A172 (cell line): ENCODE data around the gene SEPTIN5. TPM values are rescaled to one million over a fixed set of nuclear protein-coding genes. Genes with fewer than 3 reads are reported as not detected.

Experiments used
- DNase-seq: peaks from one replicate; pipeline ENCODE4 v3.0.0-alpha.2; 2015; ENCODE audit warnings: low spot score
- total RNA-seq: library from RNA; depleted of rRNA; stranded (reverse); fragments of >200 nt; shearing (Covaris generic); gene quantifications from 2 replicates; pipeline ENCODE4 v1.2.3, GENCODE V29; 2014

The SEPTIN5 gene
- total RNA-seq, 1 experiment from 2014 or later: 40.3 TPM

GRCh38 chr22:19760951-19761724 is 46.8 kb downstream of the SEPTIN5 start:
- DNase-seq: no peak

- DNase-seq: no peak
Measured at GRCh38 chr22:19761725-19762567, 47.6 kb downstream of the SEPTIN5 start.

GRCh38 chr22:19762568-19763457 is 48.5 kb downstream of the SEPTIN5 start:
- no peak for DNase-seq

GRCh38 chr22:19763458-19764298 is 49.4 kb downstream of the SEPTIN5 start:
- DNase-seq: no peak

GRCh38 chr22:19764299-19764593 is 49.9 kb downstream of the SEPTIN5 start:
- no peak for DNase-seq

GRCh38 chr22:19764636-19765476 is 50.6 kb downstream of the SEPTIN5 start:
- DNase-seq: no peak

- no peak for DNase-seq
Measured at GRCh38 chr22:19765477-19766239, 51.4 kb downstream of the SEPTIN5 start.

- DNase-seq: no peak
Measured at GRCh38 chr22:19766240-19766510, 51.9 kb downstream of the SEPTIN5 start.

GRCh38 chr22:19766511-19767426 is 52.5 kb downstream of the SEPTIN5 start:
- DNase-seq: no peak

GRCh38 chr22:19767427-19768341 is 53.4 kb downstream of the SEPTIN5 start:
- DNase-seq: no peak

- DNase-seq: no peak
Measured at GRCh38 chr22:19769393-19769715, 55.1 kb downstream of the SEPTIN5 start.

- DNase-seq: no peak
Measured at GRCh38 chr22:19770349-19771220, 56.3 kb downstream of the SEPTIN5 start.

- no peak for DNase-seq
Measured at GRCh38 chr22:19772422-19772672, 58.0 kb downstream of the SEPTIN5 start.
